B cell (primary cell): Measurements from ENCODE around the gene RGS7.

Experiments used
- EZH2 ChIP-seq: IDR thresholded peaks from 2 replicates; pipeline ENCODE4 v1.6.1; 2012; ENCODE audit warnings: borderline replicate concordance, low read depth, mild to moderate bottlenecking, moderate library complexity, low read length; ENCODE audit not compliant: insufficient read depth, poor library complexity, severe bottlenecking
- TF ChIP-seq, protein P1 (sequence below): fragments of 200-600 bp; IDR thresholded peaks from one replicate; pipeline ENCODE4 v1.8.0; 2022; ENCODE audit warnings: antibody characterized with exemption, mild to moderate bottlenecking

- no peak for TF ChIP-seq EZH2
- TF ChIP-seq, protein P1, sequence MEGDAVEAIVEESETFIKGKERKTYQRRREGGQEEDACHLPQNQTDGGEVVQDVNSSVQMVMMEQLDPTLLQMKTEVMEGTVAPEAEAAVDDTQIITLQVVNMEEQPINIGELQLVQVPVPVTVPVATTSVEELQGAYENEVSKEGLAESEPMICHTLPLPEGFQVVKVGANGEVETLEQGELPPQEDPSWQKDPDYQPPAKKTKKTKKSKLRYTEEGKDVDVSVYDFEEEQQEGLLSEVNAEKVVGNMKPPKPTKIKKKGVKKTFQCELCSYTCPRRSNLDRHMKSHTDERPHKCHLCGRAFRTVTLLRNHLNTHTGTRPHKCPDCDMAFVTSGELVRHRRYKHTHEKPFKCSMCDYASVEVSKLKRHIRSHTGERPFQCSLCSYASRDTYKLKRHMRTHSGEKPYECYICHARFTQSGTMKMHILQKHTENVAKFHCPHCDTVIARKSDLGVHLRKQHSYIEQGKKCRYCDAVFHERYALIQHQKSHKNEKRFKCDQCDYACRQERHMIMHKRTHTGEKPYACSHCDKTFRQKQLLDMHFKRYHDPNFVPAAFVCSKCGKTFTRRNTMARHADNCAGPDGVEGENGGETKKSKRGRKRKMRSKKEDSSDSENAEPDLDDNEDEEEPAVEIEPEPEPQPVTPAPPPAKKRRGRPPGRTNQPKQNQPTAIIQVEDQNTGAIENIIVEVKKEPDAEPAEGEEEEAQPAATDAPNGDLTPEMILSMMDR, result no peak
These were observed 349.3 kb downstream of the RGS7 start for GRCh38 chr1:241007668-241008067.
